IMR-90 (cell line): ENCODE measurements around the gene MCTP2. TPM values are rescaled to one million over a fixed set of nuclear protein-coding genes. Genes with fewer than 3 reads are reported as not detected.

Source experiments
- ATAC-seq: fragments of 200-7000 bp; cut with Tn5 transposase; 2 replicates; pipeline ENCODE4 v1.9.1; 2020; ENCODE audit warnings: low read depth, mild to moderate bottlenecking, moderate library complexity
- BruUV-seq: library from RNA; stranded (reverse); fragments of 400-500 nt; replicated peaks from 2 replicates; lab custom pipeline; 2021; lab: Mats Ljungman, UMichigan
- CTCF ChIA-PET: fragments of 300-600 bp; formaldehyde crosslinking; extraction: SDS; loops from one replicate; lab custom pipeline; 2021; ENCODE audit warnings: antibody characterized with exemption; lab: Yijun Ruan, JAX
- POLR2A ChIA-PET: fragments of 300-600 bp; sonication (Branson Sonifier 250); formaldehyde crosslinking; loops from one replicate; lab custom pipeline; 2022; ENCODE audit warnings: antibody characterized with exemption; ENCODE audit not compliant: unreplicated experiment; lab: Charles Lee
- DNase-seq: peaks from one replicate; pipeline ENCODE4 v3.0.0; 2013
- H2AFZ ChIP-seq: replicated peaks from 2 replicates; pipeline ENCODE3; 2013; ENCODE audit warnings: low read length, mild to moderate bottlenecking; ENCODE audit not compliant: poor library complexity
- H2AK5ac ChIP-seq: 2 replicates; pipeline ENCODE4 v1.6.1; 2013; ENCODE audit warnings: low read depth, low read length, inconsistent platforms
- H2AK9ac ChIP-seq: replicated peaks from 2 replicates; pipeline ENCODE3; 2013; ENCODE audit warnings: mild to moderate bottlenecking, low read depth, low read length, moderate library complexity; ENCODE audit not compliant: poor library complexity
- H2BK120ac ChIP-seq: 2 replicates; pipeline ENCODE4 v1.6.1; 2013; ENCODE audit warnings: low read depth, low read length, inconsistent platforms
- H2BK15ac ChIP-seq: 3 replicates; pipeline ENCODE4 v1.6.1; 2013; ENCODE audit warnings: low read depth, low read length, inconsistent platforms
- H2BK20ac ChIP-seq: 2 replicates; pipeline ENCODE4 v1.6.1; 2013; ENCODE audit warnings: low read depth, mild to moderate bottlenecking, inconsistent platforms, low read length, moderate library complexity
- H2BK5ac ChIP-seq: 2 replicates; pipeline ENCODE4 v1.6.1; 2013; ENCODE audit warnings: mild to moderate bottlenecking, low read depth, low read length, inconsistent platforms; ENCODE audit not compliant: poor library complexity, severe bottlenecking
- H3K14ac ChIP-seq: replicated peaks from 2 replicates; pipeline ENCODE4 v1.6.1; 2013; ENCODE audit warnings: low read depth, low read length, inconsistent platforms
- H3K18ac ChIP-seq: 2 replicates; pipeline ENCODE4 v1.6.1; 2013; ENCODE audit warnings: low read depth, low read length, control low read depth
- H3K23ac ChIP-seq: 2 replicates; pipeline ENCODE4 v1.6.1; 2013; ENCODE audit warnings: low read depth, low read length, inconsistent platforms
- H3K27ac ChIP-seq: 2 replicates; pipeline ENCODE4 v1.5.1; 2013; ENCODE audit warnings: mild to moderate bottlenecking, control low read depth, low read length; ENCODE audit not compliant: insufficient read depth
- H3K27me3 ChIP-seq: 2 replicates; pipeline ENCODE4 v1.6.1; 2013; ENCODE audit warnings: low read length; ENCODE audit not compliant: control insufficient read depth, insufficient read depth
- H3K36me3 ChIP-seq: 2 replicates; pipeline ENCODE4 v1.6.1; 2013; ENCODE audit warnings: low read length, mixed read lengths; ENCODE audit not compliant: control insufficient read depth, insufficient read depth
- H3K4ac ChIP-seq: 2 replicates; pipeline ENCODE4 v1.6.1; 2013; ENCODE audit warnings: low read depth, low read length, inconsistent platforms
- H3K4me1 ChIP-seq: 2 replicates; pipeline ENCODE4 v1.6.1; 2013; ENCODE audit warnings: low read length, mixed read lengths; ENCODE audit not compliant: control insufficient read depth, insufficient read depth
- H3K4me2 ChIP-seq: 2 replicates; pipeline ENCODE4 v1.6.1; 2013; ENCODE audit warnings: low read depth, mild to moderate bottlenecking, control low read depth, low read length, moderate library complexity
- H3K4me3 ChIP-seq: 2 replicates; pipeline ENCODE4 v1.5.1; 2013; ENCODE audit warnings: low read depth, mild to moderate bottlenecking, control low read depth, low read length, moderate library complexity; ENCODE audit not compliant: insufficient read depth
- H3K56ac ChIP-seq: 2 replicates; pipeline ENCODE4 v1.6.1; 2013; ENCODE audit warnings: low read length, inconsistent platforms; ENCODE audit not compliant: insufficient read depth; ENCODE audit errors: extremely low read depth
- H3K79me1 ChIP-seq, 2 experiments: 2 replicates each; pipeline ENCODE4 v1.6.1; 2013; ENCODE audit warnings: low read length in 2 of 2, inconsistent platforms in 1 of 2, low read depth in 1 of 2
- H3K9ac ChIP-seq: 2 replicates; pipeline ENCODE4 v1.6.1; 2013; ENCODE audit warnings: low read depth, low read length, control low read depth
- H3K9me1 ChIP-seq: 2 replicates; pipeline ENCODE4 v1.6.1; 2013; ENCODE audit warnings: low read length, inconsistent platforms; ENCODE audit not compliant: insufficient read depth
- H3K9me3 ChIP-seq: 2 replicates; pipeline ENCODE4 v1.6.1; 2013; ENCODE audit warnings: low read length; ENCODE audit not compliant: control insufficient read depth, insufficient read depth
- H4K20me1 ChIP-seq: 2 replicates; pipeline ENCODE4 v1.6.1; 2013; ENCODE audit warnings: low read length, inconsistent platforms; ENCODE audit not compliant: insufficient read depth
- H4K5ac ChIP-seq: 2 replicates; pipeline ENCODE4 v1.6.1; 2013; ENCODE audit warnings: mild to moderate bottlenecking, low read depth, low read length, control low read depth
- H4K8ac ChIP-seq, 2 experiments: 2 replicates each; pipeline ENCODE4 v1.6.1; 2013; ENCODE audit warnings: low read depth in 2 of 2, low read length in 2 of 2, control low read depth in 1 of 2, inconsistent platforms in 1 of 2
- H4K91ac ChIP-seq: 2 replicates; pipeline ENCODE4 v1.6.1; 2013; ENCODE audit warnings: low read depth, low read length, inconsistent platforms; ENCODE audit not compliant: insufficient read depth
- BHLHE40 ChIP-seq: fragments of 150-350 bp; IDR thresholded peaks from 2 replicates; pipeline ENCODE4 v1.6.1; 2016; ENCODE audit warnings: mild to moderate bottlenecking, low read depth, low read length
- CHD1 ChIP-seq: IDR thresholded peaks from 2 replicates; pipeline ENCODE4 v1.6.1; 2012; ENCODE audit warnings: low read depth, low read length, improper control_type of control experiment
- MAFK ChIP-seq: IDR thresholded peaks from 2 replicates; pipeline ENCODE4 v1.6.1; 2012; ENCODE audit warnings: low read depth, low read length, improper control_type of control experiment
- MAZ ChIP-seq: IDR thresholded peaks from 2 replicates; pipeline ENCODE4 v1.6.1; 2012; ENCODE audit warnings: low read depth, mild to moderate bottlenecking, low read length, improper control_type of control experiment, moderate library complexity, borderline replicate concordance
- MXI1 ChIP-seq: IDR thresholded peaks from 2 replicates; pipeline ENCODE4 v1.6.1; 2012; ENCODE audit warnings: low read depth, mild to moderate bottlenecking, low read length, moderate library complexity, borderline replicate concordance
- POLR2A ChIP-seq: IDR thresholded peaks from 2 replicates; pipeline ENCODE4 v1.6.1; 2012; ENCODE audit warnings: mild to moderate bottlenecking, low read depth, low read length
- RAD21 ChIP-seq: IDR thresholded peaks from 2 replicates; pipeline ENCODE4 v1.6.1; 2012; ENCODE audit warnings: low read length, improper control_type of control experiment
- USF2 ChIP-seq: fragments of 150-350 bp; IDR thresholded peaks from 2 replicates; pipeline ENCODE4 v1.6.1; 2017; ENCODE audit warnings: mild to moderate bottlenecking, antibody characterized with exemption, low read length, low read depth
- WGBS, 2 experiments: methylation state at CpG; one replicate each; pipeline versions ENCODE4 v1.1.5 to v1.1.7; 2013; ENCODE audit warnings: missing lambda C conversion rate in 2 of 2; ENCODE audit not compliant: insufficient read length in 1 of 2; ENCODE audit errors: extremely low coverage in 2 of 2; 5-methylcytosine and 5-hydroxymethylcytosine counted together
- dilution Hi-C: fragments of 300-500 bp; cut with HindIII; formaldehyde crosslinking; loops from one replicate; pipeline ENCODE4 v1.14.3; 2018; ENCODE audit warnings: low sequenced_read_pairs; ENCODE audit not compliant: unreplicated experiment
- in situ Hi-C: fragments of 300-500 bp; cut with MboI; formaldehyde crosslinking; loops from 3 replicates; pipeline ENCODE4 v1.14.3; 2019; ENCODE audit warnings: low sequenced_read_pairs, inconsistent platforms, mixed read lengths
- intact Hi-C: fragments of 100-400 bp; cut with micrococcal nuclease; formaldehyde crosslinking; loops from 2 replicates; pipeline ENCODE4 v1.10.0; 2022
- polyA plus RNA-seq, 3 experiments: library from polyadenylated mRNA; depleted of rRNA; stranded (reverse); fragments of >200 nt; gene quantifications; 2 replicates each; pipeline ENCODE4 v1.2.3, GENCODE V29; 2012; ENCODE audit warnings: low replicate concordance in 1 of 3
- total RNA-seq: library from RNA; depleted of rRNA; stranded (reverse); fragments of >200 nt; gene quantifications from 2 replicates; pipeline ENCODE4 v1.2.3, GENCODE V29; 2012
- TF ChIP-seq, protein P1 (sequence below): conservative IDR thresholded peaks from 2 replicates; pipeline ENCODE4 v1.5.1; 2012; ENCODE audit warnings: mild to moderate bottlenecking, low read depth, low read length, improper control_type of control experiment

Gene MCTP2
- total and polyA plus RNA-seq, 2 of the 4 experiments (the other 2 are of a cell fraction): 5.1 to 9.9 TPM

DNA sequence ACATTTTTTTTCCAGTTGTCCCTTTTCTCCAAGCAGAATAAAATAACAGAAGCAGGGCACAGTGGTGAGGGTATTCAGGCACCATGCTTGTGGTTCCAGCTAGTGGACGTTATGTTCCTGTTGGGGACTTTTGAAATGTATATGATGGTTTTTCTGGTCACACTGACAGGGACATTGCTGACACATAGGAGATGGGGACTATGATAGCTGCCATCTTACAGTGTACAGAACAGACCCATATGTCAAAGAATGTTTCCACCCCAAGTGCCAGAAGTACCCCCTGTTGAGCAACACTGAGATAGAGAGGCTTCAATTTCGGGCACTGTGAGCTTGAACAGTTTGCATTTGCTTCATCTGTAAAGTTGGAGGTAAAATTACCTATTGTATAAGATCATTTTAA lies 38.6 kb downstream of the MCTP2 start:
- no peak overlapping the region for H2BK5ac ChIP-seq
- BruUV-seq: no TSS peak
- CTCF ChIA-PET: no interaction called here

More for the DNA sequence above, 38.6 kb downstream of the MCTP2 start:
- H3K56ac ChIP-seq: no peak overlapping the region
- H3K23ac ChIP-seq: no peak overlapping the region
- no peak overlapping the region for H4K5ac ChIP-seq
- H3K79me1 ChIP-seq: peaks cover 6 to 14% of the 10 kb centered on the region in 2 experiments; a peak in 3 of 4 replicates
- DNase-seq: no peak
- no peak overlapping the region for H2BK20ac ChIP-seq
- no peak overlapping the region for H3K4me2 ChIP-seq
- ATAC-seq: no peak
- peaks cover 5% of the 10 kb centered on the region for H3K9me1 ChIP-seq
- H3K27me3 ChIP-seq: no peaks in the 10 kb centered on the region
- no peak overlapping the region for H3K4me3 ChIP-seq
- POLR2A ChIA-PET: no interaction called here
- no peak overlapping the region for H3K9ac ChIP-seq
- TF ChIP-seq MXI1: no peak
- no peak for TF ChIP-seq BHLHE40
- TF ChIP-seq POLR2A: no peak
- TF ChIP-seq USF2: no peak
- TF ChIP-seq MAFK: no peak
- TF ChIP-seq, protein P1, sequence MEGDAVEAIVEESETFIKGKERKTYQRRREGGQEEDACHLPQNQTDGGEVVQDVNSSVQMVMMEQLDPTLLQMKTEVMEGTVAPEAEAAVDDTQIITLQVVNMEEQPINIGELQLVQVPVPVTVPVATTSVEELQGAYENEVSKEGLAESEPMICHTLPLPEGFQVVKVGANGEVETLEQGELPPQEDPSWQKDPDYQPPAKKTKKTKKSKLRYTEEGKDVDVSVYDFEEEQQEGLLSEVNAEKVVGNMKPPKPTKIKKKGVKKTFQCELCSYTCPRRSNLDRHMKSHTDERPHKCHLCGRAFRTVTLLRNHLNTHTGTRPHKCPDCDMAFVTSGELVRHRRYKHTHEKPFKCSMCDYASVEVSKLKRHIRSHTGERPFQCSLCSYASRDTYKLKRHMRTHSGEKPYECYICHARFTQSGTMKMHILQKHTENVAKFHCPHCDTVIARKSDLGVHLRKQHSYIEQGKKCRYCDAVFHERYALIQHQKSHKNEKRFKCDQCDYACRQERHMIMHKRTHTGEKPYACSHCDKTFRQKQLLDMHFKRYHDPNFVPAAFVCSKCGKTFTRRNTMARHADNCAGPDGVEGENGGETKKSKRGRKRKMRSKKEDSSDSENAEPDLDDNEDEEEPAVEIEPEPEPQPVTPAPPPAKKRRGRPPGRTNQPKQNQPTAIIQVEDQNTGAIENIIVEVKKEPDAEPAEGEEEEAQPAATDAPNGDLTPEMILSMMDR: no peak
- no peak for TF ChIP-seq MAZ
- no peak for TF ChIP-seq RAD21
- no peak for TF ChIP-seq CHD1
- H4K91ac ChIP-seq: no peak overlapping the region
- no peaks in the 10 kb centered on the region for H4K20me1 ChIP-seq
- no peak overlapping the region for H2BK15ac ChIP-seq
- intact Hi-C loops (no loop called here), in situ Hi-C loops (no loop called here), dilution Hi-C loops (no loop called here)
- WGBS, 2 experiments: no CpG with 5 or more reads among the region's 2 CpGs
- H2BK120ac ChIP-seq: no peak overlapping the region
- no peak overlapping the region for H4K8ac ChIP-seq
- H2AFZ ChIP-seq: no peak overlapping the region
- no peak overlapping the region for H3K18ac ChIP-seq
- H3K4me1 ChIP-seq: peaks cover 5% of the 10 kb centered on the region
- H2AK9ac ChIP-seq: no peak overlapping the region
- H3K9me3 ChIP-seq: no peaks in the 10 kb centered on the region
- no peak overlapping the region for H3K27ac ChIP-seq
- no peak overlapping the region for H3K14ac ChIP-seq
- H3K4ac ChIP-seq: no peak overlapping the region
- peaks cover 1% of the 10 kb centered on the region; the same call in 1 of the 2 replicates for H3K36me3 ChIP-seq
- no peak overlapping the region for H2AK5ac ChIP-seq
